ENCODE measurements around the gene PDLIM5.
"Not testable (repeated sequence)": the region's sequence is repeated elsewhere in the genome, so short reads cannot be mapped to it uniquely, and the experiment has no call there.

Gene PDLIM5

DNA sequence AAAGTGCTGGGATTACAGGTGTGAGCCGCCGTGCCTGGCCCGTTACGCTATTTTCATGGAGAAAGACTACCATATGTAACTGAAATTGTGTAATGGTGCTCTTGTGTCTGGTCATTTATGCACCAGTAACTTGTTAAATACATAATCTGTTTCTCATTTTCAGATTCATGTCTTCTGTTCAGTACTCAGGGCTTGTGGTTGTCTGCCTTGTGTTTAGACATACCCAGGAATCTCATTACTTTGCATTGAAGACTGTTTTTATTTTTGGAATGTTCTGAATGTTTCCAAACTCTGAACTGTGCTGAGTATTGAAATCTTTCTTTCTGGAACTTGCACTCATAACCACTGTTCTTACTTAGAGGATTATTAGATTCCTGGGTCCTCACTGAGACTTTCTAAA is 52.8 kb downstream of the PDLIM5 start:
- DNase-seq, result no peak

DNA sequence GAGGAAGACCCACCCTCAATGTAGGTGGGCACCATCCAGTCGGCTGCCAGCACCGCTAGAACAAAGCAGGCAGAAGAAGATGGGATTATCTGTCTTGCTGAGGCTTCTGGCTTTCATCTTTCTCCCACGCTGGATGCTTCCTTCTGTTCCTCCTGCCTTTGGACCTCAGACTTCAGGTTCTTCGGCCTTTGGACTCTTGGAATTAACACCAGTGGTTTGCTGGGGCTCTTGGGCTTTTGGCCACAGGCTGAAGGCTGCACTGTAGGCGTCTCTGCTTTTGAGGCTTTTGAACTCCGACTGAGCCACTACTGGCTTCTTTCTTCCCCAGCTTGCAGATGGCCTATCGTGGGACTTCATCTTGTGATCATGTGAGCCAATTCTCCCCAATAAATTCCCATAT is 55.1 kb downstream of the PDLIM5 start:
- DNase-seq, result no peak

- no peak for DNase-seq
These were observed 55.5 kb downstream of the PDLIM5 start for GRCh38 chr4:94507281-94507680.

- DNase-seq, result no peak
These were observed 56.0 kb downstream of the PDLIM5 start for GRCh38 chr4:94507708-94508107.

DNA sequence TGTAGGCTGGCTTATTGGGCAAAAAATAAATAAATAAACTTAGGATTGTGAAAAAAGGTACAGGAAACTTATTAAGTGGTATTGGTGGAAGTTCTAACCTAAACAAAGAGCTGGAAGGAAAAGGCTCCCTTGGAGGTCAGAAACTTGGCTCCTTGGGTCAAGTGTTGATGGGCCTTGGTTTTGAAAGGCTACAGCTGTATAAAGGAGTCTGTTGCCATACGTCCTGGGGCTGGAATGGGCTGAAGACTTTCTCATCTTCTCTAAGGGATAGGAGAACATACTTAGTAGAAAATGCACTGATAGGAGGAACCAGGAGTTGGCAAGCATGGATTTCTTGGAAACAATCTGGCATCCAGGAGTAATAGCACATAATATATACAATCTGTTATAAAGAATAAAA is 56.6 kb downstream of the PDLIM5 start:
- no peak for DNase-seq

- DNase-seq, result no peak
These were observed 57.1 kb downstream of the PDLIM5 start for GRCh38 chr4:94508806-94509205.

DNA sequence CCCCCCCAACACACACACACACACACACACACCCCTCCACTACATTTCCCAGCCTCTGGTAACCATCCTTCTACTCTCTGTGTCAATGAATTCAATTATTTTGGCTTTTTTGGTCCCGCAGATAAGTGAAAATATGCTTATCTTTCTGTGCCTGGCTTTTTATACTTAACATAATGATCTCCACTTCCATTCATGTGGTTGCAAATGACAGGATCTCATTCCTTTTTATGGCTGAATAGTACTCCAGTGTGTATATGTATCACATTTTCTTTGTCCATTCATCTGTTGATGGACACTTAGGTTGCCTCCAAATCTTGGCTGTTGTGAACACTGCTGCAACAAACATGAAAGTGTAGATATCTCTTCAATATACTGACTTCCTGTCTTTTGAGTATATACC is 59.8 kb downstream of the PDLIM5 start:
- DNase-seq, result no peak

GRCh38 chr4:94513532-94513931 is 61.8 kb downstream of the PDLIM5 start:
- not testable (repeated sequence) for DNase-seq

- no peak for DNase-seq
These were observed 63.6 kb downstream of the PDLIM5 start for GRCh38 chr4:94515365-94515764.

GRCh38 chr4:94516067-94516466 is 64.3 kb downstream of the PDLIM5 start:
- no peak for DNase-seq

GRCh38 chr4:94516999-94517398 is 65.3 kb downstream of the PDLIM5 start:
- no peak for DNase-seq

- no peak for DNase-seq
These were observed 65.8 kb downstream of the PDLIM5 start for GRCh38 chr4:94517492-94517891.

- DNase-seq, result no peak
These were observed 67.3 kb downstream of the PDLIM5 start for GRCh38 chr4:94519019-94519418.

DNA sequence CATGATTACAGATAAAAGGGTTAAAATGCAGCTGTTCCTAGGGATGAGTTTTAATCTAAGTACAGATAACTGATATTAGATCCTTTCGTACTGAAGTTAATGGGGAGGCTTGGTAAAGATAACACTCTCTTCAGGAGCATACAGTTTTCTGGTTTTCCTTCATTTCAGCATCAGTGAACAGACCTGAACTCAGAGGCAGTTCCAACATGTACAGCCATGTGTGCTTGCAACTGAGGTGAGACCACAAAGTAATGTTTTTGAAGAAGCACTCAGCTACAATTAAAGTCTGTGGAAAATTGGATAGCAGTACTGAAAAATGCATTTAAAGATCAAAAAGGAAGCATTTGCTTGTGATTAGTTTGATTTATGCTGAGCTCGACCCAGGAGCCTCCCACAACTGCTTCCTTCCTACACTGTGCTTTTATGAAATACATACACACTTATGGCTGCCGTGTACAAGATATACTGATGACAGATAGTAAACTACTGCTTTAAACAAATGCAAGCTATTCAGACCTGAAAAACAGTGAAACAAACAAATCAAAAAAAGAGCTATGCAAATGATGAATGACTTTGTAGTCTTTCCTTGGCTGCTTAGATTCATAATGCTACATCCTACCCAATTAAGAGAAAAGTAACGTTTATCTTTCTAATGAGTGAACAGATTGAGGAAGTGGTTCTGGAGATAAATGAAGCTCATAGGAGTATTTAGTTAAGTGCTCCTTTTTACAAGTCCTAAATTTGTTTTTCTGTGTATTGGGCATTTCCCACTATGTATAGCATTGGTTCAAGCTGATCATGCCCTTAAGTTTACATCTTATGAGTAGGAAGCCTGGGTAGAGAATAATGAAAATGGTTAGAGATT is 68.4 kb downstream of the PDLIM5 start:
- DNase-seq, result no peak

- no peak for DNase-seq
These were observed 71.4 kb downstream of the PDLIM5 start for GRCh38 chr4:94523033-94523580.

DNA sequence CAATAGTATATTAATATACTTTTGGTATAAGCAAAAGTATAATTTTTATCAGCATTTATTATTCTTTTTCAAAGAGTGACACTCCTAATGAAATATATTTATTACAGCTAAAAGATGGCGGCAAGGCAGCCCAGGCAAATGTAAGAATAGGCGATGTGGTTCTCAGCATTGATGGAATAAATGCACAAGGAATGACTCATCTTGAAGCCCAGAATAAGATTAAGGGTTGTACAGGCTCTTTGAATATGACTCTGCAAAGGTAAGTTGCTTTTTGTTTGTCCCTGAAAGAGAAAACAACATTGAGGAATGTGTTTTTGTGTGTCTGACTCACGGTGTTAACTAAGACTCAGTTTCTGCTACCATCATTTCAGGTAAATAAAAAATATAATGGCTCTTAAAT is 71.9 kb downstream of the PDLIM5 start:
- DNase-seq, result no peak

GRCh38 chr4:94525993-94526728 is 74.4 kb downstream of the PDLIM5 start:
- no peak for DNase-seq

DNA sequence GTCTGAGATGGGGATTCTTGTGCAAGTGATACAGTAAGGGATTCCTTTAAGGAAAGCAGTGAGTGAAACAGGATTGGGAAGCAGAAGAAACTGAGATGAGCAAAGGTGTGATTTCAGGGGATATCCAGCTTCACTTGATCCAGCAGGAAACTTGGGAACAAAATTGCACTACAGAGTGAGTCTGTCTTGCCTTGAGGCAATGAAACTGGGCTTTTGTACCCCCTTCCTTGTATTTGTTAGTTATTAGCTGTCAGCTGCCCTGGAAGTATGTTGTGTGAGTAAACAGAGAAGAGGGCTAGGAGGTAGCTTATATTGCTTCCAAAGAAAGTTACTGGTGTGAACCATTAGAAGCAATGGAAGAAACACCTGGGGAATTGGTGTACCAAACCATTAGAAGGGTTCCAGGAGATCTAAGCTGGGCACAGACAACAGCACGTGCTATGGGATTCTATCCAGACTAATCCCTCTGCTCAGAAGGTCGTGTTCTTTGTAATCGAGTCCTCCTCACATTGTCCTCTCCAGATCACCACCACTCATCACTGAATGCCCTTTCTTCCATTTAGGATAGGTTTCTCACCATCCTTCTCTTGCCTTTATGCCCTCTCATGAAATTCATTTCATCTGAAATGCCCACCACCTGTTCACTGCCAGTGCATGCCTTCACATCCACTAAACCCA is 76.0 kb downstream of the PDLIM5 start:
- DNase-seq, result no peak

- DNase-seq, result no peak
These were observed 77.2 kb downstream of the PDLIM5 start for GRCh38 chr4:94528792-94529451.

- DNase-seq, result no peak
These were observed 78.3 kb downstream of the PDLIM5 start for GRCh38 chr4:94530073-94530472.

DNA sequence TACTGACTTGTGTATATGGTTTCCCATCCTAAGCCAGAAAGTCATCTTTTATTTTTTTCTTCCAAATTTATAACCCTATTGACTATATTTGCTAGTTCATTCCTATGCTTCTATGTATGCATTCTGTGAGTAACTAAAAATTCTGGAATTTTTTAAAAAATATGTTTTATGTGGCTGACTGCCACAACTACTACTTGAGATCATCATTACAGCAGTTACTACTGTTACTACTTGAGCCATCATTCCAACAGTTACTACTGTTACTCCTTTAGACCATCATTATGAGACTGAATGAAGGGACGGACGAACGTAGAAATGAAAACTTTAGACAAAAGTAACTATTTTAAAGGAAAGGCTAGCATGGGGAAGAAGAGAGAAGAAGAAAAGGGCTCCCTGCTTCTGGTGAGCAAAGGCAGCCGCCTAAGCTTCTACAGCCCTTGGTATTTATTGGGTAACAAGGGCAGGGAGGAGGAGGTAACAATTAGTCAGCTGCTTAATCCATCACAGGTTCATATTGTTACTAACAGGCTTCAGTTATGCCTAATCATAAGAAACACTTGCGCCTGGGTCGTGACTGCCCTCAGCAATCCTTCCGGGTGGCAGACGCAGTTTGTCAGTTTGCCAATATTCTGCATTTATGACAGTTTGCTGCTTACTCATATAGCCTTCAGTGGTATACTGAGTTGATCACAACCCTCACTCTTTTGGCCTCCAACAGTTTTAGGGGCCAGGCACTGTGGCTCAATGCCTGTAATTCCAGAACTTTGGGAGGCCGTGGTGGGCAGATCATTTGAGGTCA is 80.4 kb downstream of the PDLIM5 start:
- no peak for DNase-seq
